A673 (cell line): ENCODE measurements around the gene NFATC2.

Experiments used
- CTCF ChIP-seq: fragments of 300-800, 200-600 bp; sonication (generic); conservative IDR thresholded peaks from 2 replicates; pipeline ENCODE4 v1.5.1; 2017; ENCODE audit warnings: low read depth, mild to moderate bottlenecking, antibody characterized with exemption, low read length, moderate library complexity, mixed read lengths
- EZH2 ChIP-seq: fragments of 200-600 bp; sonication (generic); IDR thresholded peaks from 2 replicates; pipeline ENCODE4 v1.6.1; 2017; ENCODE audit warnings: borderline replicate concordance, low read depth, mild to moderate bottlenecking, mixed read lengths, antibody characterized with exemption, low read length; ENCODE audit not compliant: poor library complexity, severe bottlenecking

- TF ChIP-seq CTCF (no peak), EZH2 (no peak)
These were observed 11.5 kb upstream of the NFATC2 start for GRCh38 chr20:51553897-51554486.
